ENCODE data around the gene GPSM3.
"Not testable (repeated sequence)": the region's sequence is repeated elsewhere in the genome, so short reads cannot be mapped to it uniquely, and the experiment has no call there.

GPSM3 gene, protein sequence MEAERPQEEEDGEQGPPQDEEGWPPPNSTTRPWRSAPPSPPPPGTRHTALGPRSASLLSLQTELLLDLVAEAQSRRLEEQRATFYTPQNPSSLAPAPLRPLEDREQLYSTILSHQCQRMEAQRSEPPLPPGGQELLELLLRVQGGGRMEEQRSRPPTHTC

DNA sequence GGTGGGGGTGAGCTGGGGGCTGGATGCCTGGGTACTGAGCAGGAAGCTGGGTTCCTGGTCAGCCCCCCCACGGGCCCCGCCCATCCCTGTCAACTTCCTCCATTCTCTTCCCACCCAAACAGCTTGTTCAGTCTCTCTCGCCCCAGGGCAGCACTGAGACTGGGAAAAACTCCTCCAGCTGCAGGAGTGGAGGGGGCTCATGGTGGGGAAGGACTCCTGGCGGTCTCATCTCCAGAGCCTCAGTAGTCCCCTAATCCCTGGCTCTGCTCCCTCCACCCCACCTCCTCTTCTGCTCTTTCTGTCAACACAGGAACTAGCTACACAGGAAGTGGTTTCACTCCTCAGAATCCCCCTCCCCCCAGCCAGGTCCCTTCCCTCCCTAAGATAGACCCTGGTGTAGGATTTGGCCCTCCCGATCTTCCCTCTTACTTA lies at the start of gene GPSM3:
Gene GPSM3, minus strand, starts transcription at position 36 of the 432 bp plus-strand sequence. CDS start 130 bp downstream, outside the sequence.
- DNase-seq (ENCODE audit: low spot score) = peak; percentile 42

DNA sequence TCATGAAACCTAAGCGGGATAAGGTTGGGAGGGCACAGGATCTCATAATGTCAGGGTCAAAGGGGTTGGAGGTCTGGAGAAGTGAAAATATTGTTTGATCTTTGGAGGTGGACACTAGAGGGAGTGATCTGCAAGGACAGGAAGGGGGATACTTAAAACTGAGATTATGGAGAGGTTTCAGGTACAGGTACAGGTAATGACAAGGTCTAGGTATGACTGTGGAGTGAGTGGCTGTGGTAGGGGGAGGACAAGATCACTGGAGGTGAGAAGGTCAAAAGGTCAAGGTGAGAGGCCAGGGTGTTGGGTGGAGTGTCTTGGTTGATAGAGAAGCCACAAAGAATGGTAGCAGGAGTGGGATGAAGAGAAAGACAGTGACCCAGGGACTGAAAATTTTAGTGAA lies 48.2 kb upstream of the GPSM3 start:
- DNase-seq (ENCODE audit: low spot score) = no peak

DNA sequence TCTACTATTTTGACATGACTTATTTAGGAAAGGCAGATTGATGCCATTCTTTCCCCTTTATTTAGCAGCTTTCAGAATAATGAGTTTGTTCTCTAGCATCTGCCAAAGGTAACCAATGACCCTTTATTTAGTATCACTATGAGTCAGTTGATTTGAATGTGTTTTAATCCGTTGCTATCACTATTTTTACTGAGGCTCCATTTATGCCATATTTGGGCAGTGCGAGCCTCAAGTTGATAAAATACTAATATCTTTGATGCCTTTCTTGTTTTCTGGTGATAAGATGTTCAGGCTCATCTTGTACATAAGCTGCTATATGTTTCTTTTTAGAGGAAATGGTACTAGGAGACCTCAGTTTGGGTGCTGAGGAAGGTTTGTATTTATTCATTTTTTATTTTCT lies 47.0 kb upstream of the GPSM3 start:
- no peak for DNase-seq (ENCODE audit: low spot score)

DNA sequence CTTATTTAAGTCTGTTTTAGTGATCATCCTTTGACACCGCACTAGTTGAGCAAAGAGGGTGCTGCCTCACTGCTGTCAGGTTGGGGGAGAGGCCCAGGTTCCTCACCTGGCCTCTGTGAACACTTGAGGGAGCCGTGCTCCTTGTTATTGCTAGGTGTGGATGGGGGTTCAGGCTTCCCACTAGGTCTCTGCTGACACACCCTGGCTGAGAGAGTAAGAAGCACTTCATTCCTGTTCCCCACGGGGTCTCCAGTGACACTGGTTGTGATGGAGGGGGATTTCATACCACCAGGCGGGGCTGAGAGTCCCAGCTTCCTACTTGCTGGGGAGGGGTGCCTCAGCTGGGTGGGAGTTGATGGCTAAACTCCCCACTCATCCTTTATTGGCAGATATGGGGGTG lies 42.5 kb upstream of the GPSM3 start:
- peak; percentile 30 for DNase-seq (ENCODE audit: low spot score)

DNA sequence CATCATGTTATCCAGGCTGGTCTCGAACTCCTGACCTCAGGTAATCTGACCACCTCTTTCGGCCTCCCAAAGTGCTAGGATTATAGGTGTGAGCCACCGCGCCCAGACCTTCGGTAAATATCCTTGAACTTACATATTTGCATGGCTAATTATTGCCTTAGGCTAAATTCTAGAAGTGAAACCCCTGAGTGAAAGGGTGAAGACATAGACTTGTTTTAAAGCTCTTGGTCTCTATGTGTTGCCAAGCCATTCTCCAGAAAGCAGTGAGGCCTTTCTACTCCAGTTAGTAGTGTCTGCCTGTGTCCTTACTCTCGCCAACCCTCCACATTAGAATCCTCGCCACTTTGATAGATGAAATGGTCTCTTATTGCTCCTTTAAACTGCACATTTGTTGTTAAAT lies 34.0 kb upstream of the GPSM3 start:
- DNase-seq (ENCODE audit: low spot score) = no peak

DNA sequence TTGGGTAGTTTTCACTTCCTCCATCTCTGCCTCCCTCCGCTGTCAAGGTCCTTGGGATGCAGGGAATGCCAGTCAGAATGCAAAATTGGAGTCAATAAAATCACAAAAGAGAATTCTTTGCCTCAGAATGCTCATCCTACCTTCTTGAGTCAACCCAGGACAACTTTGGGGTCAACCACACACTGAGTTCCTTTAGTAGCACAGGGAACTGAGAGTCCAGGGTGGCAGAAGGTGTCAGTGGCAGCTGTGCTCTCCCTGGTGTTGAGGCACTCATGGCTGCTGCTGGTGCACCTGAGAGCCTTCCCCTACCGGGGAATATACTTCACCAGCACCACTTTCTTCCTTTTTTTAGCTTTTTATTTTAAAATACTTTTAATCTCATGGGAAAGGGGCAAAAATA lies 32.3 kb upstream of the GPSM3 start:
- no peak for DNase-seq (ENCODE audit: low spot score)

DNA sequence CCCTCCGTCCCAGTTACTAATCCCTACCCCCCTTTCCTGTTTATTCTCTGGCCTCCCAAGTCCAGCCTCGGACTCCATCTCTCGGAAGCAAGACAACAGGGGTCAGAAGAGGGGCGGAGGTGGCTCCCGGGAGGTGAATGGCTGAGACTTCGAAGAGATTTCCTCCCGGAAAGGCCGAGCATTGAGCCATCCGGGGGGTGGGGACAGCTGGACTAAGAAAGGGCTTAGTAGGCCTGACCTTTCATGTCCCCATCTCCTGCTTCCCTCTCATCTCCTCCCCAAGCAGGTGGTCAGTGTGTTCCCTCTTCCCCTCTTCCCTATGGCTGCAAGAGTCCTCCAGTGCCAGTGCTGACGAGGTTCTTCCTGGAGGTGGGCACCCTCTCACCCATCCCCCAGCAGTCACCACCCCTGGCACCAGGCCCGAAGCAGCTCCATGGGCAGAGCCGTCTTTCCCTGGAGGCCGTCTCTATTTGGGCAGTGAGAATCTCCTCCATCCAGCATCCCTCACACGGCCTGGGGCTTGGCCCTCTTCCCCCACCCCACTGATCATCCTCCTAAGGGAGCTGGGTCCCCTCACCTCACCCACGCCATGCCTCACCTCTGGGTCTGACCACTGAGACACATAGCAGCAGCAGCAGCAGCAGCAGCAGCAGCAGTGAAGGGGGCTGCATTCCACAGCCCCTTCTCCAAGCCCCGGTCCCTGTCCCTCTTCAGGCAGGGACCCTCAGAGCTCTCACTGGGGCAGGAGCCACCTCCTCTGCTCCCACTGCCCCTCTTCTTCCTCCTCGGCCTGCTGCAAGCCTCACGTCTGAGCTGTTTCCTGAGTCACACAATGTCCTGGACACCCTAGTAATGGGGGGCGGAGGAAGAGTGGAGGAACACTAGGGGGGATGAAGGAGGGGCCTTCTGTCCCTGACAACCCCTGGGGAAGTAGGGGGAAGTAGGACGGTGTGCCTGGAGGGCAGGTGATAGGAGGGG lies 31.1 kb upstream of the GPSM3 start, which contains the start of gene NOTCH4:
Gene NOTCH4, minus strand, starts transcription at position 810 of the 978 bp plus-strand sequence. Its CDS starts 139 bp downstream, at position 671.
- DNase-seq (ENCODE audit: low spot score) = peak; percentile 48

DNA sequence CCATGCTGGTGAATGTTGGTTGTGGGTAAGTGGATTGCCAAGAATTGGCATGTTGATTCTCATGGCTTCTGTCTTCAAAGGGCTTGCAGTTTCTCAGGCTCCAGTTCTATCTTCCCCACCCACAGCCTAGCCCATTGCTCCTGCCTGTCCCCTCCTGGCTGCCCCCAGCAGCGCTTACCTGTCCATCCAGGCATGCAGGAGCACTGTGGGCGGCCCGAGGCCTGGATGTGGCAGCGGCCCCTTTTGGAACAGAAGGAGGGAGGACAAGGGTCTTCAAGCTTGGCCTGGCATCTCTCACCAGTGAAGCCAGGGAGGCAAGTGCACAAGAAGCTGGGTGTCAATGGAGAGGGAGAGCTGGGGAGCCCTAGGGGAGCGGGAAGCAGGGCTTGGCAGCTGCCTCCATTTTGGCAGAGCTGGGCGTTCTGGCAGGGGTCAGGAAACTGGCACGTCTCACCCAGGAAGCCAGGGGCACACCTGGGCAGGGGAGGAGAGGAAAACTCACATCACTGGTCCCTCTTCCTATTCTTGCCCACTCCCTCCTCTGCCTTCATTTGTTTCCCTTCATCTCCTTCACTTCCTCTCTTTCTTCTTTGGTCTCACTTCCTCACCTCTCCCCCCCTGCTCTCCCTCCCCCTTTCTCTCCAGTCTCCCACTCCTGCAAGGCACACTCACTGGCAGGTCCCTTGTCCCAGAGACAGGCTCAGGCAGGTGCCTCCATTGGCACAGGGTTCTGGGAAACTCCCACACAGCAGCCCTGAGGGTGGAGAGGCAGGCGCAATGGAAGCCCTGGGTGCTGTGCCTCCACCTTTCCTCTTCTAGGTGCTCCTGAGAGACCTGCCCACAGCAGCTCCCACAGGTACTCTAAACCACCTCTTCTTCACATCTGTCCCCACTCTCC lies 30.1 kb upstream of the GPSM3 start:
- DNase-seq (ENCODE audit: low spot score) = no peak

DNA sequence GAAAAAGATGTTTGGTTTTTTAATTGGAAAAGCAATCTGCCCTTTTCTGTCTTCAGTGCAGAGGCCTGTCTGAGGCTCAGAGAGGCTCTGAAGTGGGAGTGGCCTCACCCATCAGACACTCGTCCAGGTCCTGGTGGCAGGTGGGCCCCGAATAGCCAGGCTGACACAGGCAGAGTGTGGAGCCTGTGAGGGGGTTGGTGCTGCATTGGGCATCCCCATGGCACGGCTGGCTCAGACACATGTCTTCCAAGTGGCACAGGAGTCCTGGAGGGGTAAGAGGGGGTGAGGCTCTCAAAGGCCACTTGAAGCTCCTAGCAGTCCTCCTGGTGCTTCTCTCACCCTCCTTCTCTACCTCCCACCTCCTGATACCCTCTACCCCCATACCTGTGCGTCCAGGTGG lies 27.6 kb upstream of the GPSM3 start:
- DNase-seq (ENCODE audit: low spot score) = no peak

DNA sequence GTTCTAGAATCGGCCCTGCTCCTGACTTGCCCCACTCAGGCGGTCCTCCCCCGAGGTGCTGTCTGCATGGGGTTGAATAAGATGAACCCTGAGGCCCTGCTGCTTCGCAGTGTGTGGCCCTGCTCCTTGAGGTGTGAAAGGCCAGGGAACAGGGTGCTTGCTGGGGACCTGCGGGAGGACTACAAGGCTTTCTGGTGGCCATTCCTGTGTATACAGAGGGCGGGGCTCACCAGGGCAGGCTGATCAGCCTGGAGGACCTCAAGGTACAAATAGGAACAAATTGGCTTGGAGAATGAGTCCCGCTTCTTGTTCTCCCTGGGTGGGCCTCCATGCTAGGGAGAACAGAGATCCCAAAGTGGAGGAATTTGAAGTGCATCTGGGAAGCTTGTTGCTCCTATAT lies 25.7 kb upstream of the GPSM3 start:
- no peak for DNase-seq (ENCODE audit: low spot score)

DNA sequence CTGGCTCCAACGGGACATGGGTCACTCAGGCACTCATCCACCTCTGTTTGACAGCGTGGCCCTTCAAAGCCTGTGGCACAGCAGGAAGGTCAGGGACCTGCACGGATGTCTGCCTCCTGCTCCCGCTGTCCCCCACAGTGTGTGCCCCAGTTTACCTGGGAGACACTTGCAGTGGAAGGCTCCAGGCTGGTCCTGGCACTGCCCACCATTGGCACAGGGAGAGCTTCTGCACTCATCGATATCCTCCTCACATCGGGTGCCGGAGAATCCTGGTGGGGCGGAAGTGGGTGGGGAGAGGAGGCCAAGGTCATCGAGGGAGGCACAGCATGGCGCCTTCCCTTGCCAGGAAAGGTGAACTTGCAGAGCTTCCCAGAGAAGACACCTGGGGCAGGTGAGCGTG lies 24.6 kb upstream of the GPSM3 start:
- DNase-seq (ENCODE audit: low spot score) = no peak

DNA sequence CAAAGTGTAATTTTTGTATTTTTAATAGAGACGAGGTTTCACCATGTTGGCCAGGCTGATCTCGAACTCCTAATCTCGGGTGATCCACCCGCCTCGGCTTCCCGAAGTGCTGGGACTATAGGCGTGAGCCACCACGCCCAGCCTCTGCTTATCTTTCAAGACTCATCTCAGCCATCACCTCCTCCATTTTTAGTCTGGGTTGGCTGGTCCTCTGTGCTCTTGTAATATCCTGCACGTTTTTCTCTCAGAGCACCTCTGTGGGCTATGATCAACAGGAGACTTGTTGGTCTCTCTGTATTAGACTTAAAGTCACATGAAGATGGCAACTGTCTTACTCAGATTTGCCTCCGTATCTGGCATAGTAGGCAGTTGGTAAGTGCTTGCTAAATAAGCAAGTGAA lies 23.8 kb upstream of the GPSM3 start:
- no peak for DNase-seq (ENCODE audit: low spot score)

DNA sequence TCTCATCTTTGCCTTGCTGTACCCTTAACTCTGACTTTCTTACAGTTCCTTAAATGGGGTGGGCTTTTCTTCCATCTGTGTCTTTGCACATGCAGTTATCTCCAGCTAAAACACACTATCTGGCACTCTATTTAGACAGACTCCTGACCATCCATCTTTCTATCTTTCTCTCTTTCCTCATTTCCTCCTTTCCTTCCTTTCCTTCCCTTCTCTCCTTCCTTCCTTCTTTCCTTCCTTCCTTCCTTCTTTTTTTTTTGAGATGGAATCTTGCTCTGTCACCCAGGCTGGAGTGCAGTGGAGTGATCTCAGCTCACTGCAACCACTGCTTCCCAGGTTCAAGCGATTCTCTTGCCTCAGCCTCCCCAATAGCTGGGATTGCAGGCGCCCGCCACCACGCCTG lies 23.2 kb upstream of the GPSM3 start:
- DNase-seq (ENCODE audit: low spot score) = no peak

DNA sequence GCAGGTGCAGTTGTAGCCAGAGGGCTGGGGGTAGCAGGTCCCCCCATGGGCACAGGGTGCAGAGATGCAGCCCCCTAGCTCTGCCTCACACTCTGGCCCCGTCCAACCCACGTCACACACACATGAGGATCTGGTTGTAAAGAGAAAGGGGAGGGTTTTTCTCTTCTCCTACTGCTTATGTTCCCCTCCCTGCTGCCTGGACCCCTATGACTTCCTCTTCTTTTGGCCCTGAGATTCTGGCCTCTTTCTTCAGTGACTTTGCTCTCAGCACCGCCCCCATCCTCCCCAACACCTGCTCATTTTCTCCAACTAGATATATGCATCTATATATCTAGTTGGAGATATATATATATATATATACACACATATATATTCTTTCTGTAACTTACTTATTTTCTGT lies 21.7 kb upstream of the GPSM3 start:
- no peak for DNase-seq (ENCODE audit: low spot score)

DNA sequence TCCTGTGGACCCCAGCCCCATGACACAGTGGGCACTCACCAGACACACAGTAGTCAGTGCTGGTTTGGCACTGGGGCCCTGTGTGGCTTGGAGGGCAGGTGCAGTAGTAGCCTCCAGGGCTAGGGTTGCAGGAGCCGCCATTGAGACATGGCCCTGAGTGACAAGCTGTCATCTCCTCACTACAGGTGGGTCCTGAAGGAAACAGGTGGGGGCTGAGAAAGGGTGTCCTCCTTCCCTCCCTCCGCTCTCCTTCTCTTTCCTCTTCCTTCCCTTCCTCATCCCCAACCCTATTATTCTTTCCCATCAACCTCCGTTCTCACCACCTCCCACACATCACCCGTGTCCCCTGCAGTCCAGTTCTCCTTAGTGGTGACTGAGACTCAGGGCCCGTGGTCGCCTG lies 21.2 kb upstream of the GPSM3 start:
- DNase-seq (ENCODE audit: low spot score) = no peak

DNA sequence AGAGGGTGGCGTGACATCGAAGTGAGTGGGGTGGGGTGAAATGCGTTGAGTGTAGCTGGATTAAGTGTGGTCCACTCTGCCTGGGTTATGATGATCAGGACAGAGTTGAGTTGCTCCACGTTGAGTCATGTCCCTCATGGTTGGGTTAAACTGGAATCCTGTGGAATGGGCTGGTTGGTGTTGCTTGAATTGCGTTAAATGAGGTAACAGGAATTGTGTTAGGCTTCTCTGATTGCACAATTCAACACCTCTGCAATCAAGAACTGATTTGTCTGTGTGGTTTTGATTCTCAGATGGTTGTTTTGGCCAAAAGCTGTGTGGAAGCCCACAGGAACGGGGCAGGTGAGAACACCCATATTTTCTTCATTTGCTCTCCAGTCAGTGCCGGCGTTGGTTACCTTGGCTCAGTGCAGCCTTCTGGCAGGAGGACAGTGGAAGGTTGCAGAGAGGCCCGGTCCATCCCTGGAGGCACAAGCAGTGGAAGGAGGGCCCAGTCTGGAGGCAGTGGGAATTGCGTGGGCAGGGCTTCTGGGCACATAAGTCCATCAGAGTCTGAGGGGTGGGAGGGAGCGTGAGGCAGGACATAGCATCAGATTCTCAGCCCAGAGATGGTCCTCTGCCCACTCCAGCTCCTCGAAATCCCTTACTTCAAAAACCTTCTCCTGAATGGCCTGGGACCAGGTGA lies 19.8 kb upstream of the GPSM3 start:
- DNase-seq (ENCODE audit: low spot score) = no peak

DNA sequence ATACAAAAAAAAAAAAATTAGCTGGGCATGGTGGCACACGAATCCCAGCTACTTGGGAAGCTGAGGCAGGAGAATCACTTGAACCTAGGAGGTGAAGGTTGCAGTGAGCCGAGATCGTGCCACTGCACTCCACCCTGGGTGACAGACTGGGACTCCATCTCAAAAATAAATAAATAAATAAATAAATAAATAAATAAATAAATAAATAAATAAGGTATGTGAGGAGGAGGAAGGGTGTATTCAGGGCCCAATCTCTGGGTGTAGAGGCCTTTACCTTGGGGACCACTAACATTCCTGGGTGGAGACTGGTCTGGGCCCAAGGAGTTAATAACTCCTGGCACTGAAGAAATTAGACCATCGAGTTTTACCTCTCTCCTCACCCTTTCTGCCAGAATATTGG lies 19.0 kb upstream of the GPSM3 start:
- not testable (repeated sequence) for DNase-seq (ENCODE audit: low spot score)

DNA sequence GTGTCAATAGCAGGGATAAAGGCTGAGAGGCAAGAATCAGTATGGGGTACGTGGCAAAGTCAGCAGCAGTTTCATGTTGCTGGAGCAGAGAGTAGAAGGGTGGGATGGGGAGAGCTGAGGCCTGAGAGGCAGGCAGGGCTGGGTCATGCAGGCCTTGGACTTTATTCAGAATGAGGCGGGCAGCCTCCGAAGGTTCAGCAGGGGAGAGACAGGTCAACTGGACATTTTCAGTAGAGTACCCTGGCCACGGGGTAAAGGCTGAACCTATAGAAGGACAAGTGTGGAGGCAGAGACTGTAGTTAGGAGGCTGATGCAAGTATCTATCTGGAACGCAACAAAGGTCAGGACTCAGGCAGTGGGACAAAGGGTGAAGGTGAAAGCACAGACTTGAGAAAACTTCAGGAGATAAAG lies 17.8 kb upstream of the GPSM3 start:
- DNase-seq (ENCODE audit: low spot score) = no peak

DNA sequence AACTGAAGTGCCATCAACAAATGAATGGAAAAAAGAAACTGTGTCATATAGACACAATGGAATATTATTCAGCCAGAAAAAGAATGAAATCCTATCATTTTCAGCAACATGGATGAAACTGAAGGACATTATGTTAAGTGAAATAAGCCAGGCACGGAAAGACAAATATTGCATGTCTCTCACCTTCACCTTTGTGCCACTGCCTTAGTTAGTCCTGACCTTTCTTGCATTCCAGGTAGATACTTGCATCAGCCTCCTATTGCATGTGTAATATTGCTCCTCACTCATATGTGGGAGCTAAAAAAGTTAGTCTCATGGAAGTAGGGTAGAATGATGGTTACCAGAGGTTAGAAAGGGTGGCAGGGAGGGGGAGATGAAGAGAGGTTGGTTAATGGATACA lies 16.6 kb upstream of the GPSM3 start:
- DNase-seq (ENCODE audit: low spot score) = no peak

DNA sequence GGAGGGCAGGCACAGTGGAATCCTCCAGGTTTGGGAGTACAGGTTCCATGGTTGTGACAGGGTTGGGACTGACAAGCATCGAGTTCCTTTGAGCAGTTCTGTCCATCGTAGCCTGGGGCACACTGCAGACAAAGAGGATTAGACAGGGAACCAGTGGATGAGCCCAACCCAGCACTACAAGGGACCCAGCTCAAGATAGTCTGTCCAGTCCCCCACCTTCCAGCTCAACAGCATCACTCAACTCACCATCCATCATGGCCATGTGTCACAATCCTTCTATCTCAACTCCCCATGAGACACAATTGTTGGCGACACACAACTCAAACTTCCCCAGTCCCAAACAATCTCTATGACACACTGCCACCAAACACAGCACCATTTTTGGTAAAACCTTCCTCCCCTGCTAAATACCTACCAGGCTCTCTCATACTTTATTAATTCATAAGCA lies 11.8 kb upstream of the GPSM3 start:
- DNase-seq (ENCODE audit: low spot score) = no peak

DNA sequence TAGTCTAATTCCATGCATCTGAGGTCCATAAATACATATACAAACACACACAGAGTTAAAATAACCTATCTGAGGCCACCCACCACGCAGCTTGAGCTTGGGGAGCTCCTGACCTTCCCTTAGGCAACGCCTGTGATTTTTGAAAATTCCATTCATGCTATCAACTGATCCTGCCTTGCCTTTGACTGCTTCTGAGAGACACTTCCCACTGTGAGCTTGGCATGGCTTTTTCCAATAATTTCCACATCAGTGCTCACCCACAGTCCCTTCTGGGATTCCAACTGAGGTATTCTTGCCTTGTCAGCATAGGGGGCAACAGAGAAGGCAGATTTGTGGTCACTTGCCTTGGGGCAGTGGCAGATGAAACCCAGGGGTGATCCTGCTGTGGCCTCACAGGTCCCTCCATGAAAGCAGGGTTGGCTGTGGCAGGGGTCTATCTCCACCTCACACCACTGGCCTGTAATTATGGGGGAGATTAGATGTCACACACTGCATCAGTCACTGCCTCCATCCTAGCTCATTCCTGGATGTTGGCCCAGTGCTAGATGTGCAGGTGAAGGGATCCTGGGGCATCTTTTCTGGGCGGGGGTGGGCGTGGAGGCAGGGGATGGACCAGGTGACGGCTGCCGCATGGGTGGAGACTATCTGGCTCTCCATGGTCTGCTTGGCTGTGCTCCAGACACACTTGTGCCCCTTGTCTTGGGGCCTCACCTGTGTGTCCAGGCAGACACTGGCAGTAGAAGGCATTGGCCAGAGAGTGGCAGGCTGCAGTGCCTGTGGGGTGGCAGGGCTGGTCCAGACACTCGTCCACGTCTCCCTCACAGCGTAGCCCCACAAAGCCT lies 11.2 kb upstream of the GPSM3 start:
- DNase-seq (ENCODE audit: low spot score) = no peak

Measured in kidney capillary endothelial cell (primary cell).